CD1c-positive myeloid dendritic cell (primary cell): Measurements from ENCODE around the gene AGMO.

ENCODE experiments used
- DNase-seq: peaks from one replicate; pipeline ENCODE4 v3.0.0-alpha.2; 2016; ENCODE audit errors: extremely low spot score

The AGMO gene

DNA sequence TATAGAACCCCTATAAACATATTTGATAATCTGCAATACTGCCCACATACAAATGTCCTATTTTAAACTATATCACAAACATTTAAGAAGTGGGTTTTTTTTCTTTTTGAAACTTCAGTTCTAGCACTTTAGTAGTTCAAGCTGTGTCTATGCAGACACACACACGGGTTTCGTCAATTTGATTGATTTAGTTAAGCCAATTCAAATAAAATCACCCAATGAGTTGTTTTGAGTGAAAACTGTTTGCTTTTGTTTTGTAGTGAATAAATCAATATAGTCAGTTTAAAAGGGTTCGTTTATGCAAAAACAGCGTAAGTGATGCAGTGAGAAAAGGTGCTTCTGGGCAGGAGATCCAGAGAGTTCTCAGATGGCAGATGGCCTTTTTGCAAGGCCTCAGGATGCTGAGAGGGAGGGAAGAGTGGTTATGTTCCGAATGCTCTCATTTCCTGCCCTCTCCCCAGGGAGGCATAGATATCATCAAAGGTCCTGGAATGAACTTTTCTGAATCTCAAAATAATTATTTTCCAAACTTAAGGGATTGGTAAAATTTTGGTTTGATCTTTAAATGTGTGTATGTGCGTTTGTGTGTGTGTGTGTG lies 102.7 kb downstream of the AGMO start:
- DNase-seq = no peak

DNA sequence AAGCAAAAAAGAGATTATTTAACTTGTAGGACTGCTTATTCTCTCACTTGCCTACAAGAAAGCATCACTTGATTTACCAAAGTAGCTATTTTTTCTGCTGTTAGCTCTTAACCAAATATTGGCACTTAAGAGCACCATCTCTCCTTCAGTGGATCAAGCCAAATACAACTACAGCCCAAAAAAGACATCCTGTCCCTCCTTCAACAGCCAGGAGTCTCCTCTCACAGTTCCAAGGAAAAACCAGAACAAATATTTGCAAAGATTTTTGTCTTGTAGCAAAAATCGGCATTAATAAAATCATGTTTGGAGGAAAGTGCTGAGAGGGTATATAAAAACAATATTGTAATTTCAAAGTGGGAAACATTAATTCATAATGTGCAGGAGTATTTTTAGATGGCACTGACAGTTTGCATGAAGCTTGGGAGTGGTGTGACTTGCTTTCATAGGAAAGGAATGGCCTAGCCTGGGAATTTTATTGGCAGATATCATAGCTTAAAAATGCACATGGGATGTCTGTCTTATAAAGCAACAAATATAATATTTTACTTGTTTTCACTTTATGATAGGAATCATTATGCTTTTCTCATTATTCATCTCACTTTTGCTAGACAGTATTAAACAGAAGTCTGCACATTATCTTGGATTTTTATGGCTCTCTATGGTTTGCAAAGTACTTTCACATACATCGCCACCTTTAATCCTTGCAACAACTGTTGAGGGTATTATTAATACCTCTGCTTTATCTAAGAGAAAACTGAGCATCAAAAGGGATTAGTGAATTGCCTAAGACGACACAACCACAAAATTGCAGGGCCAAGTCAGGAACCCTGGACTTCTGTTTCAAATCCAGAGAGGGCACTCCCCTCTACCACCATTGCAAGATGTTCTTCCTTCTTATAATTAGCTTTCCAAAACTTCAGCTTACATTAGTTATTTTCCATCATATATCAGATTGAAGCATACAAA lies 103.5 kb downstream of the AGMO start:
- DNase-seq = no peak

GRCh38 chr7:15452670-15453069 lies 109.1 kb downstream of the AGMO start:
- DNase-seq = no peak

- no peak for DNase-seq
Measured at GRCh38 chr7:15446722-15447121, 115.1 kb downstream of the AGMO start.

- DNase-seq = no peak
Measured at GRCh38 chr7:15446280-15446679, 115.5 kb downstream of the AGMO start.

GRCh38 chr7:15441915-15442314 lies 119.9 kb downstream of the AGMO start:
- DNase-seq = no peak

GRCh38 chr7:15440482-15440881 lies 121.3 kb downstream of the AGMO start:
- DNase-seq = no peak

DNA sequence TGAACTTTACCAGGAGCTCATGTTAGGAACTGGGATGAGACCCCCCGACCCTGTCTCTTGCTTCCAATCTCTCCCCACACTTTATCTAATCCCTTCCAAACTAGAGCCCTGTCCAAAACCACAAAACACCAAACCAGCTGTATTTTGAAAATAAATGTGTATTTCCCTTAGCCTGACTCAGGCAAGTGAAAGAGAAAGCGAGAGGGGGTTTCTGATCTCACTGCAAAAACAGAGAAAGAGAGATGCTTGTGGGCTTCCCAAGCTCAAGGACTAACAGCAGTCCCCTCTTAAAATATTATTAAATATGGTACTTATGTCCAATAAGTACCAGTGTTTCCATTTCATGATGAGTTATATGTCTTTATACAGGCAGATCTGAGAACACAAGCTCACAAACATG lies 122.0 kb downstream of the AGMO start:
- DNase-seq = no peak

DNA sequence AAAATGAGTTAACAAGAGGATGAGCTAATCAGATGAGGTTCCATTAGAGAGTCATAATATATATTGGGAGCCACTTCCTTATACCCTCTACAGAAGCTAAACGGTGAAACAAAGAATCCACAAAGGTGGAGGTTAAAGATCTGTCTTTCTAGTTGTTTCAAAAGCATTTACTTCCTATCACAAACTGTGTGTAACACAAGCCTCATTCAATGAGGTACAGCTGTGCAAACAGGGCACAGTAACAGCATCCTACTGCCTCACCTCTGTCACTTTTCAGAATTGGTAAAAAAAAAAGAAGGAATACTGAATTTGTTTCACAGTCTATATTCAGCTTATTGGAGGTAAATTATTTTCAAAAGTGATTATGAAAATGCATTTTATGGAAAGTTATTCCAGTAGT lies 128.7 kb downstream of the AGMO start:
- DNase-seq = no peak

- DNase-seq = no peak
Measured at GRCh38 chr7:15430911-15431310, 130.9 kb downstream of the AGMO start.

GRCh38 chr7:15430191-15430590 lies 131.6 kb downstream of the AGMO start:
- no peak for DNase-seq

DNA sequence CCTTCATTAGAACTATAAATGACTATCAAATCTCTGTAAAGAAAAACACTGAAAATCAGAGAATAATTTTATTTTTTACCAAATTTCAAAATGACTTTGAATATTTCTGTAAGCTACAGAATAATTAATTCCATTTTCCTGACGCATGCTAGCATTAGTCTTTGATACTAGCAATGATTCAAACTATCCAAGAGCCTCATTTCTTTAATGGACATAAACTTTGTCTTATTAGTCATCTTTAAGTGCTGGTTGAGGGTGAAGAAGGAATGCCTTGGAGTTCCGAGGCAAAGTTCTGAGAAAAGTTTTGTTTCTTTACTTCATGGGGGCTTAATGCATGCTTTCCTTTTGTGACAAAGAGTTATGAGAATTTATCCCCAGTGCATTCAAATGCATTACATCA lies 137.3 kb downstream of the AGMO start:
- no peak for DNase-seq

DNA sequence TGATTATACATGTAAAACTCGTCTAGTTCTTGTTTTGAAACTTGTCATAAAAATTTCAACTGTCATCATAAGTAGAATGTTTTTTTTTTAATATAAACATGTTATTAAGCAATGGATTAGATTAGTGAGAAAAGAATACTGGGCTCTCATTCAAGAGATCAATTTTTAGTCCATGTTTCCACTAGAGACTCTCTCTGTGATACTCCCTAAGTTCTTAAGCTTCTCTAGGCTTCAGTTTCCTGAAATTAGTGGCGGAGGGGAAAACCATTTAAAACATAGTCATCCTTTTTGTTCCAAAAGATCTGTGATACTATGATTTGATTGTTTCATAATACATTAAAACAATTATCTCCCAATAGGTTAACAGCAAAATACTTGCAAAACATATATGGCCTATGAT lies 142.2 kb downstream of the AGMO start:
- DNase-seq = no peak

DNA sequence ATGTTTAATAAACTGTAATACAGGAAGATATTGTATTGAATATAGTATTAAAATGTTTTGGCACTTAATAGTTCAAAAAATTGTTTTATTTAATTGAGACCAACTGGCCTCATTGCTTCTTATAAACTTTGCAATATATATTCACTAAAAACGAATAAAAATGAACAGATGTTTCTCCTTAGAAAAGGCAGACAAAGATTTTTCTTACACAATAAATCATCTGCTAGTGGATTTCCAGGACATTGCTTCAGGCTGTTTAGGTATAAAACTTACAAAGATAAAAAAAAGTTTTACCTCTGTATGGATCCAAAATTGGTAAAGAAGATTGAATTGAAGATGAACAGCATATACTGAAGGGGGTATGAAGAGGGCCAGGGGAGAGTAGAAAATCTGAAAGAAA lies 143.6 kb downstream of the AGMO start:
- no peak for DNase-seq

- no peak for DNase-seq
Measured at GRCh38 chr7:15417341-15417988, 144.3 kb downstream of the AGMO start.

GRCh38 chr7:15411019-15411418 lies 150.8 kb downstream of the AGMO start:
- no peak for DNase-seq

- no peak for DNase-seq
Measured at GRCh38 chr7:15407910-15408309, 153.9 kb downstream of the AGMO start.

DNA sequence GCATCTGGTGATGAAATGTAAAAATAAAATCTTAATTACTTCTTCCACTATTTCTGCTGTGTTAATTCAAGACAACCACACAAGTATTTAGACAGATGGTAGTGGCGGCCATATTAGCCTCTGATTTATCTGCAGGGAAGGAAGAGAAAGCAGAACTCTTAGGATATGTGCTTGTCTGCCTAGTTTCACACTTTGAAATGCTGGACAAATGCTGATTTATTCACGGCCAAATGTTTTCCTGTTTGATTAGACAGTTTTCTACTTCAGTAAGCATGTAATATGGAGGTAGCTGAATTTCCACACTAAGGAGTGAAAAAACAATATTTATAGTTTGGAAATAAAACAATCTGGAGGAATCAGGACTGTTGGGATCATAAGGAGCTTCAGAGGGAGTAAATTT lies 158.1 kb downstream of the AGMO start:
- DNase-seq = no peak

- no peak for DNase-seq
Measured at GRCh38 chr7:15403315-15403714, 158.5 kb downstream of the AGMO start.

DNA sequence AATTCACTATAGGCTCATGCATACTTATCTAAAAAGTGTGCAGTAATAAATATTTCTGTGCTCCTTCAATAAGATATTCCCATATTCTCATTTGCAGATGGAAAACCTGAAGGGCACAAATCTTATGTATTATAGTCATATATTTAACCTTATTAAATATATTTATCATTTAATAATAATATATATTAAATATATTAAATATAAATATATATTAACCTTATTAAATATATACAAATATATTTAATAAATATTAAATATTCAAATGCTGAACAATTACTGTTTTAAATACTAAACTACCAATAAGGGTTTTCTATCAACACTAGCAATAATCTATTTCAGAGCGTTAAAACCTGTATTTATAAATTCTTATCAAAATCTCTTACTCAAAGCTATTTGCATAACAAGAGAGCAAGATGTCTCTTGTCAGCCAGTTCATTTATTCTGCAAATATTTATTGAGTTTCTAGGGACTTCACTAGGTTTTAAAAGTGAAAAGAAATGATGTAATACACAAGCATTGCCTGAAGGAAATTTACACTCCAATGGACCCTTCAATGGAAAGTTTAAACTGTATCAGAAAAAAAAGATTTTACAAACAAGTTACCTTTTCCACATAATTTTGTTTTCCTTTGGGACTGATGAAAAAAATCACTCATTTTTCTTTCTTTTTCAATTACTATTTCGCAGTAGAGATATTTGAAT lies 159.2 kb downstream of the AGMO start:
- DNase-seq = no peak

GRCh38 chr7:15400440-15400839 lies 161.4 kb downstream of the AGMO start:
- no peak for DNase-seq

DNA sequence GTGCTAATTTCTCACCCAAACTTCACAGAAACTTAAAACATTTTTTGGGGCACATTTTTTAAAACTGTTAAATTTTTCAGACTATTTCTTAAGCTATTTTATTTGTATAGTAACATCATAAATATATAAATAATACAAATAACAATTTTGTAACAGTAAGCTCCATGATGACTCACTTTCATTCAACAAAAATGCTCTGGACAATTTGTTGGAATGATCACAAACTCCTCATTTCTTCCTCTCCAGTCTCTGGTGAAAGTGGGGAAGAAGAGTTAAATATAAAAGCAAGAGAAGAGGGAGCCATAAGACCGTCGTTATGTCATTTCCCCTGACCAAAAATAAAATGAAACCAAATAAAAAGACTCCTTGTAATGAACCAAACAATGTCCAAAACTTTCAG lies 162.4 kb downstream of the AGMO start:
- DNase-seq = no peak
